SU-DHL-6 (cell line): ENCODE data around the gene HPCAL4.

Experiments used
- H2AFZ ChIP-seq: fragments of 200-600 bp; sonication (generic); 2 replicates; pipeline ENCODE4 v1.6.1; 2014; ENCODE audit warnings: low read depth, mild to moderate bottlenecking, moderate library complexity, mixed read lengths, antibody characterized with exemption, low read length; ENCODE audit not compliant: severe bottlenecking
- H3F3A ChIP-seq: fragments of 200-600 bp; shearing (Covaris generic); 2 replicates; pipeline ENCODE4 v1.6.0; 2016; ENCODE audit warnings: antibody characterized with exemption, mild to moderate bottlenecking; ENCODE audit not compliant: insufficient read depth
- H3K27ac ChIP-seq: fragments of 200-600 bp; sonication (generic); 2 replicates; pipeline ENCODE4 v1.5.1; 2016; ENCODE audit warnings: low read depth, mild to moderate bottlenecking, low read length, moderate library complexity, mixed read lengths
- H3K27me3 ChIP-seq: fragments of 200-600 bp; sonication (generic), shearing (Covaris generic); 2 replicates; pipeline ENCODE4 v1.6.0; 2014; ENCODE audit warnings: mild to moderate bottlenecking, low read length
- H3K36me3 ChIP-seq: fragments of 200-600 bp; sonication (generic); 2 replicates; pipeline ENCODE4 v1.6.1; 2014; ENCODE audit warnings: mild to moderate bottlenecking, low read length, mixed read lengths
- H3K4me2 ChIP-seq: fragments of 300-600, 200-600 bp; shearing (Covaris generic), sonication (generic); 2 replicates; pipeline ENCODE4 v1.6.0; 2014; ENCODE audit warnings: low read length, low read depth, mild to moderate bottlenecking; ENCODE audit not compliant: poor library complexity, severe bottlenecking
- H3K4me3 ChIP-seq: fragments of 200-600 bp; sonication (generic); 2 replicates; pipeline ENCODE4 v1.5.1; 2014; ENCODE audit warnings: antibody characterized with exemption, low read length, mild to moderate bottlenecking, mixed read lengths; ENCODE audit not compliant: insufficient read depth, poor library complexity, severe bottlenecking
- H3K79me2 ChIP-seq: fragments of 200-600 bp; sonication (generic); 2 replicates; pipeline ENCODE4 v1.6.1; 2014; ENCODE audit warnings: mild to moderate bottlenecking, low read length, moderate library complexity; ENCODE audit not compliant: insufficient read depth
- H3K9ac ChIP-seq: fragments of 200-600 bp; sonication (generic); 2 replicates; pipeline ENCODE4 v1.7.0; 2014; ENCODE audit warnings: mild to moderate bottlenecking, low read length
- H3K9me2 ChIP-seq: fragments of 200-600 bp; sonication (generic); replicated peaks from 2 replicates; pipeline ENCODE4 v1.6.1; 2014; ENCODE audit warnings: low read length; ENCODE audit not compliant: insufficient read depth
- H3K9me3 ChIP-seq: fragments of 200-600 bp; sonication (generic); 2 replicates; pipeline ENCODE4 v1.6.1; 2014; ENCODE audit warnings: low read length, mixed read lengths; ENCODE audit not compliant: insufficient read depth
- H4K20me1 ChIP-seq: fragments of 200-600 bp; sonication (generic); 2 replicates; pipeline ENCODE4 v1.6.1; 2014; ENCODE audit warnings: low read depth, mild to moderate bottlenecking, antibody characterized with exemption, low read length, moderate library complexity, mixed read lengths
- EZH2phosphoT487 ChIP-seq: fragments of 200-600 bp; sonication (generic), shearing (Covaris generic); conservative IDR thresholded peaks from 2 replicates; pipeline ENCODE4 v1.6.1; 2018; ENCODE audit warnings: mild to moderate bottlenecking, antibody characterized with exemption, low read length, moderate library complexity, mixed read lengths
- TF ChIP-seq, protein P1 (sequence below): fragments of 200-600 bp; sonication (generic); IDR thresholded peaks from one replicate; pipeline ENCODE4 v1.5.1; 2017; ENCODE audit warnings: antibody characterized with exemption, mild to moderate bottlenecking, low read length, moderate library complexity; ENCODE audit not compliant: insufficient read depth, poor library complexity, severe bottlenecking

Gene HPCAL4

DNA sequence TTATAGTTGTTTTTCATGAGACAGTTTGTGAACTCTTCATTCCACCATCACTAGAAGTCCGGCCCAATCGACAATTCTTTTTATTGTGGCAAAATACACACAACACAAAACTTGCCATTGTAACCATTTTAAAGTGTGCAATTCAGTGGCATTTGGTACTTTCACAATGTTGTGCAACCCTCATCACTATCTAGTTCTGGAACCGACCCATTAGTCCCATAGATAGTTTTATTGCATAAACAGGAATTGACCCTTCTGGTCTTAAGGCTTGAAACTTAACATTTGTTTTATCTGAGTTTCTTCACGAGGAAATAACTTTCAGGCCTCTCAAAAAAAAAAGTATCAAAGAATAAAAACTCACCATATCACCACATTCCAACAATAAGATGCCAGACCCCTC lies 38.6 kb upstream of the HPCAL4 start:
- no peaks in the 10 kb centered on the region for H3K79me2 ChIP-seq
- H3K9me3 ChIP-seq = no peaks in the 10 kb centered on the region
- no peak overlapping the region for H3K27ac ChIP-seq
- H3K9me2 ChIP-seq = no peaks in the 10 kb centered on the region
- H3K27me3 ChIP-seq = no peaks in the 10 kb centered on the region
- H3K4me3 ChIP-seq = no peak overlapping the region
- no peak overlapping the region for H3K9ac ChIP-seq
- H4K20me1 ChIP-seq = no peaks in the 10 kb centered on the region
- no peaks in the 10 kb centered on the region for H3K36me3 ChIP-seq
- no peaks in the 10 kb centered on the region for H3F3A ChIP-seq
- H2AFZ ChIP-seq = no peak overlapping the region
- no peak for TF ChIP-seq EZH2phosphoT487
- TF ChIP-seq, protein P1, sequence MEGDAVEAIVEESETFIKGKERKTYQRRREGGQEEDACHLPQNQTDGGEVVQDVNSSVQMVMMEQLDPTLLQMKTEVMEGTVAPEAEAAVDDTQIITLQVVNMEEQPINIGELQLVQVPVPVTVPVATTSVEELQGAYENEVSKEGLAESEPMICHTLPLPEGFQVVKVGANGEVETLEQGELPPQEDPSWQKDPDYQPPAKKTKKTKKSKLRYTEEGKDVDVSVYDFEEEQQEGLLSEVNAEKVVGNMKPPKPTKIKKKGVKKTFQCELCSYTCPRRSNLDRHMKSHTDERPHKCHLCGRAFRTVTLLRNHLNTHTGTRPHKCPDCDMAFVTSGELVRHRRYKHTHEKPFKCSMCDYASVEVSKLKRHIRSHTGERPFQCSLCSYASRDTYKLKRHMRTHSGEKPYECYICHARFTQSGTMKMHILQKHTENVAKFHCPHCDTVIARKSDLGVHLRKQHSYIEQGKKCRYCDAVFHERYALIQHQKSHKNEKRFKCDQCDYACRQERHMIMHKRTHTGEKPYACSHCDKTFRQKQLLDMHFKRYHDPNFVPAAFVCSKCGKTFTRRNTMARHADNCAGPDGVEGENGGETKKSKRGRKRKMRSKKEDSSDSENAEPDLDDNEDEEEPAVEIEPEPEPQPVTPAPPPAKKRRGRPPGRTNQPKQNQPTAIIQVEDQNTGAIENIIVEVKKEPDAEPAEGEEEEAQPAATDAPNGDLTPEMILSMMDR = no peak
- no peak overlapping the region for H3K4me2 ChIP-seq

DNA sequence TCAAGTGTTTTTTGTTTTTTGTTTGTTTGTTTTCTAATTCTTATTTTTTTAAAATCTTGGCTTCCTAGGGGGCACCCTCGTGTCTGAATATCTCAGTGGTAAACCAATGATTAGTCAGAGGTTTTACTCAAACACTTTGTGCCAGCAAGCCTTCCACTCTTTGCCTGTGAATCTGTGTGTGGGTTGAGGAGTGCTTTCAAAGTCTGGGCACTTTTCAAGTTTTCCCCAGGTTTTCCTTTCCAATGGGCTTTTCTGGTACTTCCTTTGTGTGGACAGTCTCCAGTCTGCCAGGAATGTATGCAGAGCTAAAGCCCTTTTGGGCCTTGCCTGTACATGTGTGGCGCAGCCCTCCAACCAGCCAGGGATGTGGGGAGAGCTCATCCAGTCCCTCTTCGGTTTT lies 37.8 kb upstream of the HPCAL4 start:
- no peak for TF ChIP-seq EZH2phosphoT487
- TF ChIP-seq, protein P1 = no peak
- Histone ChIP-seq H3K9me2 (no peaks in the 10 kb centered on the region), H2AFZ (no peak overlapping the region), H4K20me1 (no peaks in the 10 kb centered on the region), H3K4me2 (no peak overlapping the region), H3K4me3 (no peak overlapping the region), H3K27me3 (no peaks in the 10 kb centered on the region), H3K27ac (no peak overlapping the region), H3K9me3 (no peaks in the 10 kb centered on the region), H3F3A (no peaks in the 10 kb centered on the region), H3K36me3 (no peaks in the 10 kb centered on the region), H3K79me2 (no peaks in the 10 kb centered on the region), H3K9ac (no peak overlapping the region)

DNA sequence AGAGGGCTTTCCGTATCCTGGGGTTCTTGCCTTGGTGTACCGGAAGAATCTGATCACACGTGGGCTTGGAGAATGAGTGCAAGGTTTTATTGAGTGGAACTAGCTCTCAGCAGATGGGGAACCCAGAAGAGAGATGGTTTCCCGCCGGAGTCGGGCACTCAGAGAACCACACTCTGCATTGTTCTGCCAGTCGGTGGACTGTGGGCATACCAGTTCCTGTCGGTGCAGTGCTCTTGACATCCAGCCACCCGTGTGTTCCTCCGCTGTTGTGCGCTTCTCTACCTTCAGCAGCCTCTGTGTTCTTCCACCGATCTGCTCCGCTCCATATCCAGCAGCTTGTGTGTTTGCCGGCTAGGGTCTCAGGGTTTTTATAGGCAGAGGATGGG lies 36.7 kb upstream of the HPCAL4 start:
- Histone ChIP-seq H3K27ac (no peak overlapping the region), H3K36me3 (no peaks in the 10 kb centered on the region), H3K27me3 (no peaks in the 10 kb centered on the region), H3K9me3 (no peaks in the 10 kb centered on the region), H2AFZ (no peak overlapping the region), H4K20me1 (no peaks in the 10 kb centered on the region), H3K9me2 (no peaks in the 10 kb centered on the region), H3K79me2 (no peaks in the 10 kb centered on the region), H3K9ac (no peak overlapping the region), H3F3A (no peaks in the 10 kb centered on the region), H3K4me2 (no peak overlapping the region), H3K4me3 (no peak overlapping the region)
- TF ChIP-seq EZH2phosphoT487 = no peak
- TF ChIP-seq, protein P1 = no peak
